Thoracic aorta (tissue), 2 donors: Measurements from ENCODE around the gene GIGYF2. TPM values are rescaled to one million over a fixed set of nuclear protein-coding genes. Genes with fewer than 3 reads are reported as not detected.

Source experiments
- ATAC-seq: fragments of 150-250 bp; one replicate; pipeline ENCODE4 v1.8.0; 2017; ENCODE audit warnings: low read depth; ENCODE audit not compliant: insufficient number of reproducible peaks, low FRiP score
- DNase-seq: peaks from one replicate; pipeline ENCODE4 v3.0.0-alpha.2; 2020; ENCODE audit warnings: low spot score
- H3K27ac ChIP-seq, 2 donors: fragments of 200-600 bp; sonication (generic); 1 replicate in 1 of 2; 2 replicates in 1 of 2; pipeline ENCODE4 v1.5.1; 2016; ENCODE audit warnings: mild to moderate bottlenecking in 2 of 2, moderate library complexity in 2 of 2
- H3K27me3 ChIP-seq: fragments of 200-600 bp; sonication (generic); replicated peaks from 2 replicates; pipeline ENCODE4 v1.6.0; 2016; ENCODE audit warnings: mild to moderate bottlenecking; ENCODE audit not compliant: insufficient read depth
- H3K36me3 ChIP-seq: fragments of 200-600 bp; sonication (generic); one replicate; pipeline ENCODE4 v1.5.1; 2016
- H3K4me1 ChIP-seq, 2 donors: fragments of 200-600 bp; sonication (generic); 1 replicate in 1 of 2; 2 replicates in 1 of 2; pipeline versions ENCODE4 v1.5.1 to v1.6.0; 2016; ENCODE audit warnings: low read depth in 2 of 2, mild to moderate bottlenecking in 1 of 2; ENCODE audit not compliant: control insufficient read depth in 1 of 2
- H3K4me3 ChIP-seq: fragments of 200-600 bp; sonication (generic); 2 replicates; pipeline ENCODE4 v1.5.1; 2016; ENCODE audit warnings: mild to moderate bottlenecking
- H3K9me3 ChIP-seq: fragments of 200-600 bp; sonication (generic); 2 replicates; pipeline ENCODE4 v1.5.1; 2016
- CTCF ChIP-seq: fragments of 200-600 bp; sonication (generic); IDR thresholded peaks from one replicate; pipeline ENCODE4 v1.5.1; 2019; ENCODE audit warnings: antibody characterized with exemption
- total RNA-seq, 2 donors: library from RNA; depleted of rRNA; stranded (reverse); fragments of >200 nt; gene quantifications; one replicate each; pipeline versions ENCODE4 v1.1.0 to v1.2.3, GENCODE V29; 2016

The GIGYF2 gene
- total RNA-seq, 2 donors from 2014 or later: 54.7 to 121 TPM

GRCh38 chr2:232861353-232861752 lies 164.2 kb downstream of the GIGYF2 start:
- H3K4me3 ChIP-seq: no peak overlapping the region
- ATAC-seq (no peak), DNase-seq (no peak)
- no peaks in the 10 kb centered on the region for H3K4me1 ChIP-seq
- no peaks in the 10 kb centered on the region for H3K9me3 ChIP-seq
- TF ChIP-seq CTCF: no peak
- H3K27ac ChIP-seq: no peak overlapping the region
- H3K27me3 ChIP-seq: no peaks in the 10 kb centered on the region
- H3K36me3 ChIP-seq: peaks cover 22% of the 10 kb centered on the region

- Histone ChIP-seq H3K4me3 (no peak overlapping the region), H3K36me3 (no peaks in the 10 kb centered on the region), H3K27ac (no peak overlapping the region), H3K4me1 (no peaks in the 10 kb centered on the region), H3K9me3 (no peaks in the 10 kb centered on the region), H3K27me3 (no peaks in the 10 kb centered on the region)
- ATAC-seq (no peak), DNase-seq (no peak)
- TF ChIP-seq CTCF: no peak
Measured at GRCh38 chr2:232863996-232864395, 166.9 kb downstream of the GIGYF2 start.

GRCh38 chr2:232865165-232865564 lies 168.0 kb downstream of the GIGYF2 start:
- H3K27ac ChIP-seq: no peak overlapping the region
- no peaks in the 10 kb centered on the region for H3K4me1 ChIP-seq
- H3K36me3 ChIP-seq: no peaks in the 10 kb centered on the region
- no peak for TF ChIP-seq CTCF
- DNase-seq (no peak), ATAC-seq (no peak)
- no peaks in the 10 kb centered on the region for H3K9me3 ChIP-seq
- no peak overlapping the region for H3K4me3 ChIP-seq
- H3K27me3 ChIP-seq: no peaks in the 10 kb centered on the region

- H3K27ac ChIP-seq: no peak overlapping the region
- DNase-seq (no peak), ATAC-seq (no peak)
- no peaks in the 10 kb centered on the region for H3K27me3 ChIP-seq
- H3K36me3 ChIP-seq: no peaks in the 10 kb centered on the region
- no peaks in the 10 kb centered on the region for H3K4me1 ChIP-seq
- H3K4me3 ChIP-seq: no peak overlapping the region
- no peak for TF ChIP-seq CTCF
- H3K9me3 ChIP-seq: no peaks in the 10 kb centered on the region
Measured at GRCh38 chr2:232866104-232866503, 169.0 kb downstream of the GIGYF2 start.

- no peak for DNase-seq
- no peak for ATAC-seq
- TF ChIP-seq CTCF: no peak
- Histone ChIP-seq H3K4me3 (no peak overlapping the region), H3K27me3 (no peaks in the 10 kb centered on the region), H3K36me3 (no peaks in the 10 kb centered on the region), H3K4me1 (no peaks in the 10 kb centered on the region), H3K27ac (no peak overlapping the region), H3K9me3 (no peaks in the 10 kb centered on the region)
Measured at GRCh38 chr2:232869138-232870017, 172.2 kb downstream of the GIGYF2 start.
